Activated CD4-positive, alpha-beta T cell treated with anti-CD3 and anti-CD28 coated beads for 4 hours (primary cell): ENCODE data around the gene ANKRD29.
A peak's percentile ranks its signal among the peaks of the same experiment; 100 is the strongest.

Experiments used
- DNase-seq, 2 donors: peaks; one replicate each; pipeline ENCODE4 v3.0.0-alpha.2; 2020

ANKRD29 gene, protein sequence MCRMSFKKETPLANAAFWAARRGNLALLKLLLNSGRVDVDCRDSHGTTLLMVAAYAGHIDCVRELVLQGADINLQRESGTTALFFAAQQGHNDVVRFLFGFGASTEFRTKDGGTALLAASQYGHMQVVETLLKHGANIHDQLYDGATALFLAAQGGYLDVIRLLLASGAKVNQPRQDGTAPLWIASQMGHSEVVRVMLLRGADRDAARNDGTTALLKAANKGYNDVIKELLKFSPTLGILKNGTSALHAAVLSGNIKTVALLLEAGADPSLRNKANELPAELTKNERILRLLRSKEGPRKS

DNA sequence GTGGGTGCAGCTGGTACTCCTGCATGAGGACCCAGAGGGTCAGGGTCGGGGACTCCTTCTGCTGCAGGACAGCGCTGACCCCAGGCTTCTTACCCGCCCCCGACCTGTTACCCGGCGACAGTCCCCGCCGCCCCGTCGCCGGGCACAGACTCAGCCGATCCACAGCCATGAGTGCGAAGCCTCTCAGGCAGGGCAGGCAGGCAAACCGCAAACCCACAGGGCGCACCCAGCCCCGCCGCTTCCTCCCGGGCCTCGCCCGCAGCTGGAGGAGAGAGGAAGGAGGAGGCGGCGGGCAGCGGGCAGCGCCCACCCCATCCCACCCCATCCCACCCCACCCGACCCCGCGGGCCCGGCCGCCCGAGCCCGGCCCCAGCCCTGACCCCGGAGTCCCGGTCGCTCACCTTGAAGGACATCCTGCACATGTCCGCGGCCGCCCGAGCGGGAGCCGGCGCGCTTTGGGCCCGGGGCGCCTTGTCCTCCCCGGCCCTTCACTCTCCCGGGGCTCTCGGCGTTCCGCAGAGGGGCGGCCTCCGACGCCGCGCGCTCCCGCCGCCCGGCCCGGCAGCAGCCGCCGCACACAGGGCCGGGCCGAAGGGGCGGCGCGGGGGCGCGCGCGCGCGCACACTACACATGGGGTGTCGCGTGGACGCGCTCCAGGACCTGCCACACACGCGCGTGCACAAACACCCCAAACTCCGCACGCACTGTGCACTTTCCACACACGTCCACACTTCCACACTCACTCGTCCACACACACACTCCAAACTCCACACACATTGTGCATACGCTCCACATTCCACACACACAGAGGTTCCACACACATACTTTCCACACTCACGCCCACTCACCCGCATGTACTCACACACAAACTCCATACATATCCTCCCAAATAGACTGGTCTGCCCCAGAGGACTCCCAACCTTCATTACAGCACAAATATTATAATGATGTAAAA, at the start of gene ANKRD29:
Gene ANKRD29, minus strand, starts transcription at position 603 of the 955 bp plus-strand sequence. Its CDS starts 181 bp downstream, at position 422.
- DNase-seq = peak; percentile 38 to 39

DNA sequence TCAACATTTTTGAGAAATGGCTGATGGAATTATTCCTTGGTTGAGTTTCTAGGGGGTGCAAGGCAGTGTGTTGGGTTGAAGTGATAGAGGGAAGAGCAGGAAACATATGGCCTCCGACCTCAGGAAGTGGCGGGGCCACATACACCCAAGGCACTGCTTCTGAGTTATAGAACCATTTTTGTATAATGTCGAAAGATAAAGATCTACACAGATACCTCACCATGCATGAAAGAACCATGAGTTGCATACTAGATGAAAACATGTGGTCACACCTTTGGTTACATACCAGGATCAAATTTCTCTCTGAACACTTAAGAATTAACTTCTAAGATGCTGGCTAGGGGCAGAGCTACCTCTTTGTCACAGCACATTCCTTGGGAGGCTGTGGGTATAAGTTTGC, 49.7 kb upstream of the ANKRD29 start:
- DNase-seq = no peak

DNA sequence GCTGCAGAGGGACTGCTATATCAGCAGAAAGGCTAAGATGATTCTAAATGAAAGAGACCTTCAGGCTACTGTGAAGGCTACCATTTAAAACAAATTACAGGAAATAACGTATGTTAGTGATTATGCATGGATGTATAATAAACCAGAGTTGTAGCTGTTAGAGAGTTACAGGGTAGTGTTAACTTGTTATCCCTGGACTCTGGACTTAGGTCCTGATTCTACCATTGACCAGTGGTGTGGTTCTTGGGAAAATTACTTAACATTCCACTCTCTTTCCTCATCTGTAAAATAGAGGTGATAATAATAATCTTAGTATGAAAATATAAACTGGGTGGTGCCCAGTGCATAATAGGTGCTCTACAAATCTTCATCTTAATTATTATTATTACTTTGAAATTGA, 48.7 kb upstream of the ANKRD29 start:
- no peak for DNase-seq

DNA sequence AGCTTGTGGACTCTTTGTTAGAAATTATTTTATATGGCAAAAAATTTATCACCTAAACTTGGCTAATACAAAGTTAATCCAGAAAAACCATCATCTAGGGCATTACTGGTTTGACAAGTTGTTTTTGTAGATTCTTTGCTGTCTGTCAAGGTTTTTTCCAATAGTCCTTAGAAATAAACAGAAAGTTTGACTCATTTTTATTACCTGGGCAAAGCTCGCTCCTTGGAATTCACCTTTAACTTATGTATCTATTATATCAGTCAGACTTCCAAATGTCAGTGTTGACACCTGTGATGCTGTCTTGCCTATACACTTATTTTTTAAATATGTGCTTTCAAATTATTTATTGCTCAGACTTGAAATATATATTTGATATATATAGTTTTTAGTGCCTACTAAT, 48.2 kb upstream of the ANKRD29 start:
- DNase-seq = no peak

DNA sequence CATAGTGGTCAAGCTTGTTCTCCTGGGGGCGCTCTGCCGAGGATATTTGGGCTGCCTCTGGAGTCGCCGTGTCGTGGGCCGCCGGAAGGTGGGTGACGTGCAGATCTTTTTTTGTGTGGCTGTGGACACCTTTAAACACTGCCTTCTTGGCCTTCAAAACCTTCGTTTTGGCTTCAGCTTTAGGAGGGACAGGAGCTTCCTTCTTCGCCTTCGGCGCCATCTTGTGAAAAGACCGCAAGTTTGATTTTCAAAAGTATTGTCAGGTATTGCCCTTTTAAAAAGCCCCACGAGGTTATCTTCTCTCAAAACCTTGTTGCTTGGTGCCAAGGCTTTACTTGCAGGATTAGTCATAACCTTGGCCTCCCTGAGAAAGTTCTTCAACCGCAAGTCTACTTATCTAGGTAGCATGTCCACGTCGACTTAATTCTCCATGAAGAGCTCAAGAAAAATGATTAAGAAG, 47.4 kb upstream of the ANKRD29 start:
- no peak for DNase-seq

DNA sequence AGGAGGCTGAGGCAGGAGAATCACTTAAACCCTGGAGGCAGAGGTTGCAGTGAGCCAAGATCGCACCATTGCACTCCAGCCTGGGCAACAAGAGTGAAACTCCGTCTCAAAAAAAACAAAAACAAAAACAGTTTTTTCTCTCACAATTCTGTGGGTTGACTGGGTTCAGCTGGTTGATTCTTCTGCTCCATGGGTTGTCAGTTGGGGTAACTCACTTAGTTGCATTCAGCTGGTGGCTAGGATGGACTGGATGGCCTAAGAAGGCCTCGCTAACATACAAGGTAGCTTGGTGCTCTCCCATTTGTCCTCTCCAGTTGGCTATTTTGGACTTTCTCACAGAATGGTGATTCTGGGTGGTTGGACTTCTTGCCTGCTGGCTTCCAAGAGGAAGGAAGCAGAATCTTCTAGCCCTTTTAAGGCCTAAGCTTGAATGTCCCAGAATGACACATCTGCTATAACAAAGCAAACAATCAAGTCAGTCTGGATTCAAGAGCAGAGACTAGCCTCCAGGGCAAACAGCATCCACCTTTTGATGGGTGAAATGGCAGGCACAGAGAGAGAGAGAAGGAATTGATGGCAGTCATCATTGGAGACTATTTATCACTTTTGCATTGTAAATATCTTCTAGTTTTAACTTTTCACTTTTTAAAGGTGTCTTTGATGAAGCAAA, 44.4 kb upstream of the ANKRD29 start:
- no peak for DNase-seq

DNA sequence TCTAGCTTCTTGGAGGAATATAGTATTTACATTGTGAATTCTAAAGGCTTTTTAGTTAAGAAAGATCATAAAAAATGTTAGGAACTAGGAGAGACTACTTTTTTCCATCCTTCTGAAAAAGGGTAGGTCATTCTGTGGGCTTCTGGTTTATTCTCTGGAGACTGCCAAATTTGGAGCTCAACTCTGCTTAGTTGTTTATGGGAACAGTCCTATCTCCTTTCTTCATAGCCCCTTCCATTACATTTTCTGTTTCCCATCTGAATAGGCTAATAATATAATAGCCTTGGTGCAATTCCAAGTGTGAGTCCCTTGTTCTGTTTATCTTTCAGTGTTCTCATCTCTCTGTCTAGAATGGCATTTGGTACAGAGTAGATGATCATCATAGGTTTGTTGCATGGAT, 42.1 kb upstream of the ANKRD29 start:
- no peak for DNase-seq

DNA sequence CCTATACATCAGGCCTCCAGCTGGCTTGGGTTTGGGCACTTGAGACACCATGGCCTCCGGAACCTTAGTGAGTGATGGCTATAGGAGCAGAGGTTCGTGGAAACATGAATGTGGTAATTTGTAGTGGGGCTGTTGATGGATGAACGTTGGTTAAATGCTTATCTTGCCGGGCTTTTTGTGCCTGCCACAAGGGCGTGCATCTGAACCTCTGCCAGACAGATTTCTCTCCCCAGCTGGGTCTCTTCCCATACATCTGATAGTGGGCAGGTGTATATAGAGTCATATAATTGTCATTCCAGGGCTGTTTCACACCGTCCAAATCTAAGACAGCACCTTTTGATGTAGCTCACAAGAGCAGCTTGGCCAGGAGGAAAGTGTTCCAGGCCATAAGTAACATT, 41.3 kb upstream of the ANKRD29 start:
- DNase-seq = no peak

DNA sequence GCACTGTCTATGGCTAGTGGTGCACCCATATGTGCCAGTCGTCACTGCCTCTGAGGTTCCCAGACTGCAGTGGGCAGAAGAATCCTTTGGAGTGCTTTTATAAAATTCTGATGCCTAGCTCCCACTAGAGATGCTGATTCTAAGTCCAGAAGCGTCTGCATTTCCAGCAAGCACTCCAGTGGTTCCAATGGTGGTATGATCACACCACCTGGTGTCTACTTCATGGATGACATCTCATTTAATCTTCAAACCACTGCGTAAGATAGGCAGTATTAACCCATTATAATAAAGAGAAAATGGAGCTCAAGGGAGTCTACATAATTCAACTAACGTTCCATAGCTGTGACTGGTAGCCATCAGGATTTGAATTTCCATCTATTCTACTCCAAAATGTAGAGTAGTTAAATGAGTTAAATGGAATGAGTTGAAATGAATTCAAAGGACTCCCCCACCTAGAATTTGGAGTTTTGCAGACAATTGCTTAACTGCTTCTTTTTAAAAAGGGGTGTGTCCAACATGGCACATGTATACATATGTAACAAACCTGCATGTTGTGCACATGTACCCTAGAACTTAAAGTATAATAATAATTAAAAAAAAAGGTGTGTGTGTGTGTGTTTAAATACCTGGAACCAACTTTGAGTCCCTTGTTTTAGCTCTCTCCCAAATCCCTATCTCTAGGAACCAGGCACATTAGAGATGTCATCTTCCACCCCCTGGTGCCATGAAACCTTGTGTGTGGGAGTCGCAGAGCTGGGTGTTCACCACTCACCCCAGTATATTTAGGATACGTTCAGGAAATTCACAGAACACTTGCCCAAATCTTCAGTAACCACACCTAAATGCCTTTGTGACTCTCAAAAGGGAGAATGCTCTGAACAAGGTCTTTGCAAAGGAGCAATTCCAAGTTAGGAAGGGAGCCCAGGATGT, 40.6 kb upstream of the ANKRD29 start:
- DNase-seq = peak; percentile 14

DNA sequence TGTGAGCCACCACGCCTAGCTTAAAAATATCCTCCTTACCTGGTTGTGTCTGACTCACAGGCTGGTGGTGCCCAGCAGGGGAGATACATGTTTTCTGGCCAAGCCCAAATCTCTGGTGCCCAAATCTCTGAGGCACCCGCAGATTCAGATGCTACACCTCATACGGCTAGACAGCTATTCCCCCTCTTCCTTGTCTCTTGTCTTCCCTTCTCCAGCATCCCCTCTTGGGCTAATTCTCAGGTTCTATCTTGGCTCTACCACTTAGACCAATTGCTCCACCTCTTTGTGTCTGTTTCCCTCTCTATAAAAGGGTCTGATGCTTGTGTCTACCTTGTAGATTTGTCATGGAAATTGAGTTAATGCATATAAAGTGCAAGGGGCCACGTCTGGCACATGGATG, 39.9 kb upstream of the ANKRD29 start:
- no peak for DNase-seq

DNA sequence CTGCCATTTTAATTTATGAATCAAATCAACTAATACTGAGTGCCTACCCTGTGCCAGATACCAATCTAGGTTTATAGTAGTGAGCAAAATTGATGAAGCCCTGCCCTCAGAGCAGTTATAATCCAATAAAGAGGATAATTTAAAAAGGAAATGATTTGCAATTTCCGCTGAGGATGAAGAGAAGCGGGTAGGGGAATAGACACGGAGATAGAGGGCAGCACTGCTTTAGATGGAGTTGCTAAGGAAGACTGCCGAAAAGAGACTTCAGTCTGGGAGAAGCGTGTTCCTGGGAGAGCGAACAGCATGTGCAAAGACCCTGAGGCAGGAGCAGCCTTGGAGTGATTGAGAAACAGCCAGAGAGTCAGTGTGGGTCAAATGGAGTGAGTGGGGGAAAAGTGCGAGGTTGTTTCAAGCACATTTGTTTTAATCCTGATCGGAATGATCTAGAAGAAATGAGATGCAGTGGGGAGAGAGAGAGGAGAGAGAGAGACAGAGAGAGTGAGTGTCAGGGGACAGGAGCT, 38.9 kb upstream of the ANKRD29 start:
- DNase-seq = no peak

DNA sequence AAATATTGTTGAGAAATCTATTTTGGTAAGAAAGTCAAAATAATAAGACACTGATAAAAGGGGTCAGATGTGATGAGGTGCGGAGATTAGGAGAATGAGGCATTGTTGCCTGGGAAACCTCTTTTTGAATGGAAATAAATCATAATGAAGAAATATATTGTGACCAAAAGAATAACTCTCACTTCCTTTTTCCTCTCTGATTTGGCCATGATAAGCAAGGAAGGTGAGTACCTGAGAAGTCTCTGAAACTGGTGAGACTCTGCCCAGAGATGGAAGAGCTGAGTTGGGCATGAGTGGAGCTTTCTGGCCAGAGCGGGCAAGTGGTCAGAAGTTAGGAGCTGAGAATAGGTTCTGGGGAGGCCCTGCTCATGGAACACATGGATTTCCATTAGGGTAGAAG, 38.3 kb upstream of the ANKRD29 start:
- DNase-seq = no peak

DNA sequence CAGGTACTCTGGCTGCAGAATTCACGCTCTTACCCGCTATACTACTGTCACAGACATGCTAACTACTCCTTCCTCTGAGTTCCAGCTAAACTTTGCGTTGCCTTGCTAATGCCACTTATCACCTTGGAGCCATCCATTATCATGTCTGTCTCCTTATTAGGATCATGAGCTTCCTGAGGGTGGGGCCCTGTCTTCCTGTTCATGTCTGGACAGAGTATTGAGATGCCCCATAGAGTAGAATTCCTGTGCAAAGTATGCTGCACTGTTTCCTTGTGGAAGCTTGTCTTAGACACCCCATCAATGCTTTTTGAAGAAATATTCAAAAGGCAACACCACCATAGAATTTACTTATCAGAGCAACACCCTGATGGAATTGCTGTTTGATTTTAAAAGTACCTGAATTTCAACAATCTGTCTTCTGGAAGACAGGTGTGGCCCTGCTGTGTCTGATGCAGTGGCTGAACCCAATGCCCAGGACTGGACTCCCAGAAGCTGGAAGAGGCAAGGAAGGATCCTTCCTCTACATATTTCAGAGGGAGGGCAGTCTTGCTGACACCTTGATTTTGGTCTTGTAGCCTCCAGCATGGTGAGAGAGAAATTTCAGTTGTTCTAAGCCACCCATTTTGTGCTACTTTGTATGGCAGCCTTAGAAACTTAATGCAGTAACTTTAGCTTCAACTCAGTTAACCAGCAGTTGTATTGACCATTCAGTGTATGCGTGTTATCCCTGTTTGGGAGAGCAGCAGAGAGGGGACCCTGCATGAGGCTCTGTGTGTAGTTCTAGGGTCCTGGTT, 32.1 kb upstream of the ANKRD29 start:
- DNase-seq = no peak

DNA sequence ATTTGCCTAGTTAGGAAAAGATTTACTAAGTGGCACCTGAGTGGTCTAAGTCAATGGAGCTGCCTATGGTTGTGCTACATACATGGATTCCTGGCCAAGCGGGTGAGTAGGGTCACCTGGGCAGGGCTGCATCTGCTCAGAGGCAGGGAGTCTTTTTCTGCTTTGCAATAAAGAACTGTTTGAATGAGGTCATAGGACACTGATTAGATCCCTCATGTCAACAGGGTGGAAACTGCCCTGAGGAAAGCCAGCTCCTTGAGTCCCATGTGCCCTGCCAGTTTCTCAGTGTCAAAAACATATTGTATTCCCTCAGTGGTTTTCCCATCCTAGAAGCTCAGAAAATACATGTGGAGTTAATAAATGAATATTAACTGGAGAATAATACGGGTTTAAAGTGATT, 31.1 kb upstream of the ANKRD29 start:
- no peak for DNase-seq

DNA sequence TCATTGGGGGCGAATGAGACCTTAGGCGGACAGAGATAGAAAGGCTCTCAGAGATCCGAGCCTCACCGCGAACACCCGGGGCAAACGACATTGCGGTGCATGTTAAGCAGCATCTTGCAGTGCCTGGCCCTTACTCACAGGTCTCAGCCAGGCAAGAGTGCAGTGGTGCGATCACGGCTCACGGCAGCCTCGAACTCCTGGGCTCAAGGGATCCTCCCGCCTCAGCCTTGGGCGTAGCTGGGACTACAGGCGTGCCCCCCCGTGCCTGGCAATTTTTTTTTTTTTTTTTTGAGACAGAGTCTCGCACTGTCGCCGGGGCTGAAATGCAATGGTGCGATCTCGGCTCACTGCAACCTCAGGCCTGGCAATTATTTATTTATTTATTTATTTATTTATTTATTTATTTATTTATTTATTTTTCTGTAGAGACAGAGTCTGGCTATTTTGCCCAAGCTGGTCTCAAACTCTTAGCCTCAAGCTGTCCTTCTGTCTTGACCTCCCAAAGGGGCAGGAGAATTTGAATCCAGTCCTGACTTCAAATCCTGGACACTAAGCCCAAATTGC, 27.9 kb upstream of the ANKRD29 start:
- DNase-seq = no peak

DNA sequence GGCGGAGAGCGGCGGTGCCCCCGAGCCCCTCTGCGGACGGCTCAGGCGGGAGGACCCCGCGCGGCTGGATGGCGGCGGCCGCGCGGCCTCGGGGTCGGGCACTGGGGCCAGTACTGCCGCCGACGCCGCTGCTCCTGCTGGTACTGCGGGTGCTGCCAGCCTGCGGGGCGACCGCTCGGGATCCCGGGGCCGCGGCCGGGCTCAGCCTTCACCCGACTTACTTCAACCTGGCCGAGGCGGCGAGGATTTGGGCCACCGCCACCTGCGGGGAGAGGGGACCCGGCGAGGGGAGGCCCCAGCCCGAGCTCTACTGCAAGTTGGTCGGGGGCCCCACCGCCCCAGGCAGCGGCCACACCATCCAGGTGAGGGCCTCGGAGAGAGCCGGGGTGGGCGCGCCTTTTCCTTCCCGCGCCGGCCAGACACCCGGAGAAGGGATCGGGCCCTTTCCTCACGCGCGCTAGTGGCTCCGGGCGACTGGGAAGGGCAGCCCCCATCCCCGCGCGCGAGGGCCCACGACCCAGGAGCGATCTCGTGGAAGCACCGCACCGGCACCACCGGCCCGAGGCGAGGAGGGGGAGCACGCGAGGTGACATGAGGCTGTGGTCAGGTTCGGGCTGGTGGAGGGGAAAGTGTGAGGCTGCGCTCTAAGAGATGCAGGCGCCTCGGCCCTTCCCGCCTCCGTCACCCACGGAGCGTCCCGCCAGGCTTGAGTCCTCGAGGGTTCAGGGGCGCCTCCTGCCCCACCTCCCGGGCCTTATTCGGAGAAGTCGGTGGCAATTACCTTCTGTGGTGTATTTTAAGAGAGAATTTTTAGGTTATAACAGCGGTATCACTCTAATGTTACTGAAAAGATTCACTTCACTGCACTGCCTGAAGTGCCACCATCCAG, 27.1 kb upstream of the ANKRD29 start:
- peak; percentile 3 to 4 for DNase-seq

DNA sequence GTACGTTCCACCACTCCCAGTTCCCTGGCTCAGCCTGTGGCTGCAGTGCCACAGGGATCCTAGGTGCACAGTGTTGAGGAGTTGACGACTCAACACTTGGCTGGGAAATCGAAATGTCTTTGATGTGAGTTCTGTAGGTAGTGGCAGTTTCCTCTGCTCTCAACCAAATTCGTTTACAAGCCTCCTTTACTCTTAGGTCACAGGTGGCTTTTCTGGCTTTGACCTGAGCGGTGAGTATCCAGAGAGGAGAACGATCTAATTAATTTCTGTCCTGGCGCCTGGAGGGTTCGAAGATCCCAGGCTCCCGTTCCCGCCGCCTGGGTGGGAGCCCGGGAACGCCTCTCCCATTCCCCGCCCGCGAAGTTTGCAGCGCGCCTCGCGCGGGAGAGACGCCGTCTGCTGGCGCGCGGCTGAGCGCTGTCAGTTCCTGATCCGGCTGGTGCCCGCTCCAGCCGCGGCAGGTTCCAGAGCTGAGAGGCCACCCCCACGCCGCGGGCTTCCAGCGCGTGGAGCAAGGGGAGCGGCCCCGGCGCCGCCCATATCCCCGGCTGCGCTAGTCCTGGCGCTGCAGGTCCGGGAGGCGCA, 26.4 kb upstream of the ANKRD29 start, which contains the start of gene LAMA3:
Gene LAMA3, plus strand, starts transcription at position 423 of the 585 bp plus-strand sequence. CDS start 231 bp downstream, outside the sequence.
- peak; percentile 10 to 14 for DNase-seq

DNA sequence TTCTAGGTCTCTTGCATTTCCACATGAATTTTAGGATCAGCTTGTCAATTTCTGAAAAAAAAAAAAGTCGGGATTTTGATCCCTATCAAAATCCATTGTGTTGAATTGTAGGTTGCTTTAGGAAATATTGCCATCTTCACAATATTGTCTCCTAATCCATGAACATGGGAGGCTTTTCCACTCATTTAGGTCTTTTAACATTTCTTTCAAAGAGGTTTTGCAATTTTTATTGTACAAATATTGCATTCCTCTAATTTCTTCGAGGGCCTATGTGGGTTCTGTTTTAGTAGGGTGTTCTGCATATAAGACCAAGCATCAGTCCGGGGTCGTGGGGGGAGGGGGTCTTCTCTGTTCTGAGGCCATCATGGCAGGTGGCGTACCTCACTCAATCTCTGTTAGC, 25.8 kb upstream of the ANKRD29 start:
- DNase-seq = no peak

DNA sequence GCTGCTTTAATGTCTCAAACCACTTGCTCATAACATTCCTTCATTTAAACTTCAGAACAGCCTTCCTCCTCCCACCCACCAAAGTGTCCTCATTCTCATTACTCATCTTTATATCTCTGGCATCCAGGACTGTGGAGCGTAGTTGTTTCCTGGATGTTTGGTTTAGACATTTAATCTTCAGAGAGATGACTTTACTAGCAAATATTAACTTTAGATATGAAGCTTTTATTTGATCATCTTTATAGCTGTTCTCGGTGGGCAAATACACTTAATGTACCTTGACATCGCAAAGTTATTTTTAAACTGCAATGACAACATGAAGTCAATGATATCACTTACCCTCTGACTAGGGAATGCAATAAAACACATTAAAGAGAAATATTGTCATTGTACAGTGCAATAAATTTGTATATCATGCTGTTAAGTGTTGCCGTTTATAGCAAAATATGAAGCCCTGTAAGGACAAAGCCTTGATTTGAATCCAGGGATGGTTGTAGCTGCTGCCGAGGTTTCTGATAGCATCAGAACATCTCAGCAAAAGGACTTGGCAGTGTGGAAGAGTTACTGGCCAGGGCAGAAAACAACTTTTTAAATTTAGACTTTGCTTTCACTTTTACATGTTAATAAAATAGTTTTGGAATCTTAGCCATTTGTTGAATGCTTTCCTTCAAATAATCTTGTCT, 21.9 kb upstream of the ANKRD29 start:
- no peak for DNase-seq
